ENCODE results near the gene GDI1.

DNA sequence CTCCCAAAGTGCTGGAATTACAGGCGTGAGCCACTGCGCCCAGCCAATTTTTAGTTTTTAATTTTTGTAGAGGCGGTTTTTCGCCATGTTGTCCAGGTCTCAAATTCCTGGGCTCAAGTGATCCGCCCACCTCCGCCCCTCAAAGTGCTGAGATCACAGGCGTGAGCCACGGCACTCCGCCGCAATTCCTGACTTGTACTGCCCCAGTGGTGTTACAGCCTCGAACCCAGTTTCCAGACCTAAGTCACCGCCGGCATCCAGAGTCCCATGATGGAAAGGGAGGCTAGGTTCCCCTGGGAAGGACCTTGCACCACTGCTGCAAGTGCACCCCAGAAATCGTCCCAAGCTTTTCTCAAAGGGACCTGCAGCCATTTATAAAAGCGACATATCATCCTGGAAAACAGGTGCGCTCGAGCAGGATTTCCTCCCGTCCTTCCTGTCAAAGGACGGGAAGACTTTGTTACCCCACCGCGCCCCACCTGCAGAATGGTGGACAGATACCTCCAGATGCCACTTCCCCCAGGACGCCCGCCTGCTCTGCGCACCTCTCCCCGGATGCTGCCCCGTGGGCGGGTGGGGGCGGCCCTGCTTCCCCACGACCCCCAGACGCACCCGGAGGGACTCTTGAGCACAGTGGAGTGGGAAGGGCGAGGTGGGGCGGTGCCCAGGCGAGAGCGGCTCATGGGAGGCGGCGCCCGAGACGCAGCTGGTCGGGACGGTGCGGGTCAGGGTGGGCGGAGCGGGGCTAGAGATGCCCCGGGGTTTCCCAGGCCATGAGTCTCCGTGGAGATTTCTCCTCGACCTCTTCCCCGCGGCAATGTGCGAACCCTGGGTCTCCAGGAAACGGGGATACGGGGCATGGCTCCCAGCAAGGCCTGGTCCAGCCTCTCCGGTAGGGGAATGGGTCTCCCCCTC is 39.7 kb upstream of the GDI1 start:
- TF ChIP-seq, protein P1, sequence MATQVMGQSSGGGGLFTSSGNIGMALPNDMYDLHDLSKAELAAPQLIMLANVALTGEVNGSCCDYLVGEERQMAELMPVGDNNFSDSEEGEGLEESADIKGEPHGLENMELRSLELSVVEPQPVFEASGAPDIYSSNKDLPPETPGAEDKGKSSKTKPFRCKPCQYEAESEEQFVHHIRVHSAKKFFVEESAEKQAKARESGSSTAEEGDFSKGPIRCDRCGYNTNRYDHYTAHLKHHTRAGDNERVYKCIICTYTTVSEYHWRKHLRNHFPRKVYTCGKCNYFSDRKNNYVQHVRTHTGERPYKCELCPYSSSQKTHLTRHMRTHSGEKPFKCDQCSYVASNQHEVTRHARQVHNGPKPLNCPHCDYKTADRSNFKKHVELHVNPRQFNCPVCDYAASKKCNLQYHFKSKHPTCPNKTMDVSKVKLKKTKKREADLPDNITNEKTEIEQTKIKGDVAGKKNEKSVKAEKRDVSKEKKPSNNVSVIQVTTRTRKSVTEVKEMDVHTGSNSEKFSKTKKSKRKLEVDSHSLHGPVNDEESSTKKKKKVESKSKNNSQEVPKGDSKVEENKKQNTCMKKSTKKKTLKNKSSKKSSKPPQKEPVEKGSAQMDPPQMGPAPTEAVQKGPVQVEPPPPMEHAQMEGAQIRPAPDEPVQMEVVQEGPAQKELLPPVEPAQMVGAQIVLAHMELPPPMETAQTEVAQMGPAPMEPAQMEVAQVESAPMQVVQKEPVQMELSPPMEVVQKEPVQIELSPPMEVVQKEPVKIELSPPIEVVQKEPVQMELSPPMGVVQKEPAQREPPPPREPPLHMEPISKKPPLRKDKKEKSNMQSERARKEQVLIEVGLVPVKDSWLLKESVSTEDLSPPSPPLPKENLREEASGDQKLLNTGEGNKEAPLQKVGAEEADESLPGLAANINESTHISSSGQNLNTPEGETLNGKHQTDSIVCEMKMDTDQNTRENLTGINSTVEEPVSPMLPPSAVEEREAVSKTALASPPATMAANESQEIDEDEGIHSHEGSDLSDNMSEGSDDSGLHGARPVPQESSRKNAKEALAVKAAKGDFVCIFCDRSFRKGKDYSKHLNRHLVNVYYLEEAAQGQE (IDR thresholded peaks at IDR 0.05; ENCODE audit: low read depth, low read length): no peak
- TF ChIP-seq MAX (IDR thresholded peaks at IDR 0.05; ENCODE audit: low read depth) (no peak; the same call in 1 of the 2 replicates), POLR2AphosphoS5 (IDR thresholded peaks at IDR 0.05; ENCODE audit: low read depth, low read length) (no peak), RXRA (IDR thresholded peaks at IDR 0.05; ENCODE audit: borderline replicate concordance, low read depth) (no peak), YY1 (IDR thresholded peaks at IDR 0.05; ENCODE audit: low read depth) (no peak), RAD21 (IDR thresholded peaks at IDR 0.05; ENCODE audit: low read length) (no peak), ELF1 (IDR thresholded peaks at IDR 0.05) (no peak), EZH2phosphoT487 (IDR thresholded peaks at IDR 0.05; ENCODE audit: borderline replicate concordance, low read depth) (no peak), FOSL2 (IDR thresholded peaks at IDR 0.05; ENCODE audit: borderline replicate concordance, low read depth) (no peak), JUND (IDR thresholded peaks at IDR 0.05) (no peak), CHD2 (IDR thresholded peaks at IDR 0.05; ENCODE audit: low read length, partially characterized antibody) (no peak)
- TF ChIP-seq, protein P2, sequence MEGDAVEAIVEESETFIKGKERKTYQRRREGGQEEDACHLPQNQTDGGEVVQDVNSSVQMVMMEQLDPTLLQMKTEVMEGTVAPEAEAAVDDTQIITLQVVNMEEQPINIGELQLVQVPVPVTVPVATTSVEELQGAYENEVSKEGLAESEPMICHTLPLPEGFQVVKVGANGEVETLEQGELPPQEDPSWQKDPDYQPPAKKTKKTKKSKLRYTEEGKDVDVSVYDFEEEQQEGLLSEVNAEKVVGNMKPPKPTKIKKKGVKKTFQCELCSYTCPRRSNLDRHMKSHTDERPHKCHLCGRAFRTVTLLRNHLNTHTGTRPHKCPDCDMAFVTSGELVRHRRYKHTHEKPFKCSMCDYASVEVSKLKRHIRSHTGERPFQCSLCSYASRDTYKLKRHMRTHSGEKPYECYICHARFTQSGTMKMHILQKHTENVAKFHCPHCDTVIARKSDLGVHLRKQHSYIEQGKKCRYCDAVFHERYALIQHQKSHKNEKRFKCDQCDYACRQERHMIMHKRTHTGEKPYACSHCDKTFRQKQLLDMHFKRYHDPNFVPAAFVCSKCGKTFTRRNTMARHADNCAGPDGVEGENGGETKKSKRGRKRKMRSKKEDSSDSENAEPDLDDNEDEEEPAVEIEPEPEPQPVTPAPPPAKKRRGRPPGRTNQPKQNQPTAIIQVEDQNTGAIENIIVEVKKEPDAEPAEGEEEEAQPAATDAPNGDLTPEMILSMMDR (IDR thresholded peaks at IDR 0.05): no peak
